WERI-Rb-1 (cell line): ENCODE data around the gene TULP4.
"Not testable (repeated sequence)": the region's sequence is repeated elsewhere in the genome, so short reads cannot be mapped to it uniquely, and the experiment has no call there.

ENCODE experiments used
- DNase-seq: peaks from one replicate; pipeline ENCODE4 v3.0.0-alpha.2; 2020
- H3K27ac ChIP-seq: fragments of 250-450 bp; sonication (Bioruptor Pico); 2 replicates; pipeline ENCODE4 v1.5.1; 2020; ENCODE audit warnings: mild to moderate bottlenecking, moderate library complexity
- H3K27me3 ChIP-seq: fragments of 250-450 bp; sonication (Bioruptor Pico); 2 replicates; pipeline ENCODE4 v1.5.1; 2021; ENCODE audit warnings: mild to moderate bottlenecking, low read depth, moderate library complexity; ENCODE audit not compliant: insufficient read depth, severe bottlenecking
- H3K36me3 ChIP-seq: fragments of 250-450 bp; sonication (Bioruptor Pico); 2 replicates; pipeline ENCODE4 v1.5.1; 2020; ENCODE audit warnings: mild to moderate bottlenecking, moderate library complexity
- H3K4me3 ChIP-seq: 2 replicates; pipeline ENCODE4 v1.5.1; 2011; ENCODE audit warnings: low read depth, mild to moderate bottlenecking, control low read depth, low read length
- H3K9me3 ChIP-seq: fragments of 250-450 bp; sonication (Bioruptor Pico); 2 replicates; pipeline ENCODE4 v1.5.1; 2021; ENCODE audit warnings: mild to moderate bottlenecking, moderate library complexity; ENCODE audit not compliant: severe bottlenecking
- TF ChIP-seq, protein P1 (sequence below): IDR thresholded peaks from 2 replicates; pipeline ENCODE4 v1.5.1; 2011; ENCODE audit warnings: low read depth, mild to moderate bottlenecking, control low read depth, inconsistent platforms, low read length

TULP4 gene

DNA sequence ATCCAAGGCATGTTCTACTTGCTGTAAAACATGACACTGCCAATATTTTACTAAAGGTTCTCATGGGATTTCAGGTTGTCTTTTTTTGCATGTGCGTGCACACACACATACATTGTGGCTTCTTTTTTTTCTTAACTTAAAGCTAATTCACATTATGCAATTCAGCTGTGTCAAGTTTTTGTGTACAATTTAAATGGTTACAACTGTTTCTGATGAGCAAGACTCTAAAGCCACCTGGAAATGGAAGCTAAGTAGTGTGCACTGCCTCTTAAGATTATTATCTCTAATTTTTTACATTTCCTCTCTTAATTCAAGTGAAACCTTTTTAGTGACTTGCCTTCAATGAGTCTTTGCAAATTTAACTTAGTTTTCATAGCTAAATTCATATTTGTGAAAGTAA, 75.3 kb downstream of the TULP4 start:
- no peak for DNase-seq
- H3K9me3 ChIP-seq: peaks cover 5% of the 10 kb centered on the region
- TF ChIP-seq, protein P1, sequence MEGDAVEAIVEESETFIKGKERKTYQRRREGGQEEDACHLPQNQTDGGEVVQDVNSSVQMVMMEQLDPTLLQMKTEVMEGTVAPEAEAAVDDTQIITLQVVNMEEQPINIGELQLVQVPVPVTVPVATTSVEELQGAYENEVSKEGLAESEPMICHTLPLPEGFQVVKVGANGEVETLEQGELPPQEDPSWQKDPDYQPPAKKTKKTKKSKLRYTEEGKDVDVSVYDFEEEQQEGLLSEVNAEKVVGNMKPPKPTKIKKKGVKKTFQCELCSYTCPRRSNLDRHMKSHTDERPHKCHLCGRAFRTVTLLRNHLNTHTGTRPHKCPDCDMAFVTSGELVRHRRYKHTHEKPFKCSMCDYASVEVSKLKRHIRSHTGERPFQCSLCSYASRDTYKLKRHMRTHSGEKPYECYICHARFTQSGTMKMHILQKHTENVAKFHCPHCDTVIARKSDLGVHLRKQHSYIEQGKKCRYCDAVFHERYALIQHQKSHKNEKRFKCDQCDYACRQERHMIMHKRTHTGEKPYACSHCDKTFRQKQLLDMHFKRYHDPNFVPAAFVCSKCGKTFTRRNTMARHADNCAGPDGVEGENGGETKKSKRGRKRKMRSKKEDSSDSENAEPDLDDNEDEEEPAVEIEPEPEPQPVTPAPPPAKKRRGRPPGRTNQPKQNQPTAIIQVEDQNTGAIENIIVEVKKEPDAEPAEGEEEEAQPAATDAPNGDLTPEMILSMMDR: no peak
- H3K36me3 ChIP-seq: peaks cover 8% of the 10 kb centered on the region
- no peak overlapping the region for H3K4me3 ChIP-seq
- no peak overlapping the region for H3K27ac ChIP-seq
- no peaks in the 10 kb centered on the region for H3K27me3 ChIP-seq

DNA sequence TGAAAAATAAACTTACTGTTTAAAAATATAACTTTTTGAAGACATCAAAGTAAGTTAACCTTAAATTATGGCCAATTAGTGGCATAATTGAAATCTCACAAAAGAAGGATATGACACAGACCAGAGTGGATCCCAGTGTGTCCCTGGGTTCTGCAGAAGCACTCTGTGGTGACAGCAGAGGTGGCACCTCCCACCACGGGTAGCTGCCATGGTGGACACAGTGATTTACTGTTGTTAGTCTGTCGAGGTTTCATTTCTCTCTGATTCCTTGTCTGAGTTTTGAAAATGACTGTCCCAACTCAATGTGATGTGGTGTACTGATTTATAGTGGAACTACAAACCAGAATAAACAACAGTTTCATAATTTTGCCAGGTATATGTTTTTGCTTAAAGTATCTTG, 76.5 kb downstream of the TULP4 start:
- Histone ChIP-seq H3K27ac (no peak overlapping the region), H3K27me3 (no peaks in the 10 kb centered on the region), H3K9me3 (peaks cover 9% of the 10 kb centered on the region), H3K4me3 (no peak overlapping the region), H3K36me3 (peaks cover 11% of the 10 kb centered on the region)
- TF ChIP-seq, protein P1: no peak
- no peak for DNase-seq

DNA sequence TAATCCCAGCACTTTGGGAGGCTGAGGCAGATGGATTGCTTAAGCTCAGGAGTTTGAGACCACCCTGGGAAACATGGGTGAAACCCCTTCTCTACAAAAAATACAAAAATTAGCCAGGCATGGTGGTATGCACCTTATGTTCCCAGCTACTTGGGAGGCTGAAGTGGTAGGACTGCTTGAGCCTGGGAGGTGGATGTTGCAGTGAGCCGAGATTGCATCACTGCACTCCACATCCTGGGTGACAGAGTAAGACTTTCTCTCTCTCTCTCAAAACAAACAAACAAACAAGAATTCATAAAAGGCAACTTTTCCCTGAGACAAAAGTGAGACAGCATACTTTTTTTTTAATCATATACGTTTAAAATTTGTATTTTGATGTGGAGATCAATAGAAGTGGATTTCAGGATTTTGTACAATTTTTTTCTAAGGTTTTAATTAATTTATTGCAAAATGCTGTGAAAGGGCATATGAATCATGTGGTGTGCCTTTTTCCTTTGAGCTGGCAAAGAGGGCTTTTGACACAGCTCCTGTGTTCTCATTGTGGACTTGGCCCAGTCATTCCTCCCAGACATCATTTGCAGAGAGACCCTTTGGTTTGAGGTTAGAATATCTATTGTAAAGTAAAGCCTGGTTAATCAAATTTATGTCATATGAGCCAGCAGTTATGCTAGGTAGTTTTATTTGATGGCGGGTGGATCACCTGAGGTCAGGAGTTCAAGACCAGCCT, 77.1 kb downstream of the TULP4 start:
- peaks cover 11% of the 10 kb centered on the region for H3K36me3 ChIP-seq
- H3K27ac ChIP-seq: no peak overlapping the region
- peaks cover 9% of the 10 kb centered on the region for H3K9me3 ChIP-seq
- no peaks in the 10 kb centered on the region for H3K27me3 ChIP-seq
- DNase-seq: no peak
- TF ChIP-seq, protein P1: no peak
- H3K4me3 ChIP-seq: no peak overlapping the region

DNA sequence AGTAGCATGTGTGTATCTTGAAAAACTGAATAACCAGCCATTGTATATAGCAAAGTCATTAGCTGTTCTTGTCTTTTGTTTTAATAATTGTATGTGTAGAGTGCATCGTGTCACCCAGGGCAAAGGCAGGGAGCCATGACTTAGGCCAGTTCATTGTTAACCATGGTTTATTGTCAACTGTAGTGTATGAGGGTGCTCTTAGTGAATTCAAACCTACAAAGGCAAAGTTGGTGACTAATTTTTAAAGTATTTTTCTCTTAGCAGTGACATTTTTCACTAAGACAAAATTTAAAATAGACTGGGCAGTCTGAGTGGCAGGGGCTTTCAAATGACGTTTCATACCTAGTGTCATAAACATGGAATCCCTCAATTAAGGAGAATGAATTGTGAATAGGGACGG, 79.0 kb downstream of the TULP4 start:
- TF ChIP-seq, protein P1: no peak
- no peak for DNase-seq
- Histone ChIP-seq H3K36me3 (peaks cover 11% of the 10 kb centered on the region), H3K9me3 (peaks cover 9% of the 10 kb centered on the region), H3K27ac (no peak overlapping the region), H3K4me3 (no peak overlapping the region), H3K27me3 (no peaks in the 10 kb centered on the region)

DNA sequence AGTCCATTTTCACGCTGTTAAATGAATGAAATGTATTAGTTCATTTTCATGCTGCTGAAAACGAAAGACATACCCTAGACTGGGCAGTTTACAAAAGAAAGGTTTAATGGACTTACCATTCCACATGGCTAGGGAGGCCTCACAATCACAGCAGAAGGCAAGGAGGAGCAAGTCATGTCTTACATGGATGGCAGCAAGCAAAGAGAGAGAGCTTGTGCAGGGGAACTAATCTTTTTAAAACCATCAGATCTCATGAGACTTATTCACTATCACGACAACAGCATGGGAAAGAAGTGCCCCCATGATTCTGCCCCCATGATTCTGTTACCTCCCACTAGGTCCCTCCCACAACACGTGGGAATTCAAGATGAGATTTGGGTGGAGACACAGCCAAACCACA, 79.7 kb downstream of the TULP4 start:
- not testable (repeated sequence) for H3K4me3 ChIP-seq, H3K27me3 ChIP-seq, H3K9me3 ChIP-seq, H3K27ac ChIP-seq, DNase-seq
- peaks cover 11% of the 10 kb centered on the region for H3K36me3 ChIP-seq

DNA sequence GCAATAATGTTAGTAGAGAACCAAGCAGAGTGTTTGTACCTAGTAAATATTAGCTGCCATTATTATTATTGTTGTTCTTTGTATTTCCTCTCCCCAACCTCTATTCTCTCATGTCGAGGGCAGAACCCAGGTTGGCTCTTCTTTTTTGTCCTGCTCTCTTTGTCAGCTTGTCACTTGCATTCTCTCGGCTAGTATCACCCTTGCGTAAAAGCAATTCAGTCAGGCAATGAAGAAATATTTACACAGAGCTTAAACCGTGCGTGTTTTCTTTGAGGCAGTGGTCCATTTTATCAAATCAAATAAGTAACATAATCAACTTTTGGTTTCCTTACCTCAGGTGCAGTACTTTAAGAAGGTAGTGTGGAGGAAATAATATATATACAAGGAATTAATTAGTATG, 83.9 kb downstream of the TULP4 start:
- TF ChIP-seq, protein P1: no peak
- H3K36me3 ChIP-seq: peaks cover 19% of the 10 kb centered on the region
- no peak overlapping the region for H3K4me3 ChIP-seq
- no peak for DNase-seq
- peaks cover 9% of the 10 kb centered on the region for H3K9me3 ChIP-seq
- H3K27ac ChIP-seq: no peak overlapping the region
- no peaks in the 10 kb centered on the region for H3K27me3 ChIP-seq
